NCI-H2196 treated with DMSO at 0.1 percent for 48 hours (cell line): ENCODE results near the gene FOCAD.

Experiments used
- DNase-seq: peaks from one replicate; lab custom pipeline; 2025; ENCODE audit not compliant: unreplicated experiment; lab: John Stamatoyannopoulos, UW

Gene FOCAD

GRCh38 chr9:20683351-20684034 is 566 bp upstream of the FOCAD start:
- no peak for DNase-seq

GRCh38 chr9:20684875-20685696 is 1.0 kb downstream of the FOCAD start:
- DNase-seq: no peak

- DNase-seq: no peak
Observed at GRCh38 chr9:20685769-20686168, 1.7 kb downstream of the FOCAD start.

- DNase-seq: no peak
Observed at GRCh38 chr9:20689833-20690232, 5.8 kb downstream of the FOCAD start.

GRCh38 chr9:20692554-20692953 is 8.5 kb downstream of the FOCAD start:
- no peak for DNase-seq

- DNase-seq: no peak
Observed at GRCh38 chr9:20693068-20693467, 9.0 kb downstream of the FOCAD start.

GRCh38 chr9:20694248-20694647 is 10.2 kb downstream of the FOCAD start:
- no peak for DNase-seq

GRCh38 chr9:20697021-20697719 is 13.1 kb downstream of the FOCAD start:
- no peak for DNase-seq

- no peak for DNase-seq
Observed at GRCh38 chr9:20698782-20699181, 14.7 kb downstream of the FOCAD start.

- DNase-seq: no peak
Observed at GRCh38 chr9:20701060-20701459, 17.0 kb downstream of the FOCAD start.

GRCh38 chr9:20702570-20702969 is 18.5 kb downstream of the FOCAD start:
- no peak for DNase-seq

- DNase-seq: no peak
Observed at GRCh38 chr9:20703146-20703545, 19.1 kb downstream of the FOCAD start.

GRCh38 chr9:20707708-20708107 is 23.6 kb downstream of the FOCAD start:
- no peak for DNase-seq

GRCh38 chr9:20713172-20713571 is 29.1 kb downstream of the FOCAD start:
- no peak for DNase-seq

- DNase-seq: no peak
Observed at GRCh38 chr9:20714442-20715415, 30.7 kb downstream of the FOCAD start.

- DNase-seq: no peak
Observed at GRCh38 chr9:20722221-20722620, 38.2 kb downstream of the FOCAD start.

- DNase-seq: no peak
Observed at GRCh38 chr9:20725675-20726074, 41.6 kb downstream of the FOCAD start.

- no peak for DNase-seq
Observed at GRCh38 chr9:20726144-20726543, 42.1 kb downstream of the FOCAD start.

- no peak for DNase-seq
Observed at GRCh38 chr9:20728493-20729220, 44.6 kb downstream of the FOCAD start.

- DNase-seq: no peak
Observed at GRCh38 chr9:20729523-20729922, 45.5 kb downstream of the FOCAD start.
